ENCODE data around the gene MAN2C1.

Gene MAN2C1

GRCh38 chr15:75359537-75360250 is 8.7 kb downstream of the MAN2C1 start:
- H3K4me1 ChIP-seq (ENCODE audit: insufficient read depth, poor library complexity, severe bottlenecking): no peaks in the 10 kb centered on the region
- H3K4me3 ChIP-seq (ENCODE audit: severe bottlenecking): no peak overlapping the region
- DNase-seq (ENCODE audit: low spot score): no peak
- H3K27me3 ChIP-seq (ENCODE audit: insufficient read depth, poor library complexity, severe bottlenecking): no peaks in the 10 kb centered on the region
- H3K36me3 ChIP-seq (ENCODE audit: low read depth): peaks cover 61% of the 10 kb centered on the region
- H3K9me3 ChIP-seq (ENCODE audit: severe bottlenecking): no peaks in the 10 kb centered on the region
- H3K27ac ChIP-seq (ENCODE audit: poor library complexity, severe bottlenecking): no peak overlapping the region
- 0 out of 3 replicates have a peak, but pooled peaks have one; percentile 2 for ATAC-seq (ENCODE audit: low read depth)
- no peak for TF ChIP-seq CTCF (IDR thresholded peaks at IDR 0.05; ENCODE audit: poor library complexity, severe bottlenecking)

DNA sequence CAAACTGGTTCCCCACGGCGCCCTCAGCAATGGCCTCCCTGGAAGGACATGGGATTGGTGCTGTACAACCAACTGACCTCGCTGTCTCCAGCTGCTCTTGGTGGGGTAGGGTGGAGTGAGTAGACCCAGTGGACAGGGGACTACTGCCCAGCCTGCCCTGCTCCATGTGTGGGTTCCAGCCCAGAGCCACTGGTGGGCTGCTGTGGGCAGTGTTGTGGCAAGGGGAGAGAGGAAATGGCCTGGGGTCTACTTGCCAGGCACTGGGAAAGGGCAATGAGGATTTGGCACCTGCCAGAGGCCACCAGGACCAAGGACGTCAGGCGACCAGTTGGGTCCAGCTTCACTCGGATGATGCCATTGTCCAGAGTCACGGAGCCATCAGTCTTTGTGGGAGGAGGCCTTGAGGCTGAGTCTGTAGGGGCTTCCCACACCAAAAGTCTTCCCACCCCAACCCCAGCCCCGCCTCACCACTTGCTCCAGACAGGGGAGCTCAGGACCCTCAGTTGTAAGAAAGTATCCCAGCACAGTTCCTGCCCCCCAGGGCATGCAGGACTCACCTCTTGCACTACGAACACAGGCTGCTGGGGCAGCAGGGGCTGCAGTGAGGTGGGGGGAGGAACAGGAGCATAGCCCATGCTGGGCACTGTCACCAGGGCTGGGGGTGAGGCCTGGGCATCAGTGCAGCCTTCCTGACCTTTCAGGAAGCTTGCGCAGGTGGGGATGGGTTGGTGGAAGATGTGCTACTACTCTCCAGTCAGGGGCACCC is 9.5 kb downstream of the MAN2C1 start:
- no peaks in the 10 kb centered on the region for H3K4me1 ChIP-seq (ENCODE audit: insufficient read depth, poor library complexity, severe bottlenecking)
- no peaks in the 10 kb centered on the region for H3K9me3 ChIP-seq (ENCODE audit: severe bottlenecking)
- no peak overlapping the region for H3K4me3 ChIP-seq (ENCODE audit: severe bottlenecking)
- peaks cover 54% of the 10 kb centered on the region for H3K36me3 ChIP-seq (ENCODE audit: low read depth)
- ATAC-seq (ENCODE audit: low read depth): no peak
- H3K27ac ChIP-seq (ENCODE audit: poor library complexity, severe bottlenecking): no peak overlapping the region
- H3K27me3 ChIP-seq (ENCODE audit: insufficient read depth, poor library complexity, severe bottlenecking): no peaks in the 10 kb centered on the region
- DNase-seq (ENCODE audit: low spot score): no peak
- no peak for TF ChIP-seq CTCF (IDR thresholded peaks at IDR 0.05; ENCODE audit: poor library complexity, severe bottlenecking)

GRCh38 chr15:75357976-75358673 is 10.3 kb downstream of the MAN2C1 start:
- ATAC-seq (ENCODE audit: low read depth) (no peak), DNase-seq (ENCODE audit: low spot score) (peak; percentile 69)
- H3K9me3 ChIP-seq (ENCODE audit: severe bottlenecking): no peaks in the 10 kb centered on the region
- H3K27ac ChIP-seq (ENCODE audit: poor library complexity, severe bottlenecking): no peak overlapping the region
- no peak overlapping the region for H3K4me3 ChIP-seq (ENCODE audit: severe bottlenecking)
- peaks cover 54% of the 10 kb centered on the region for H3K36me3 ChIP-seq (ENCODE audit: low read depth)
- TF ChIP-seq CTCF (IDR thresholded peaks at IDR 0.05; ENCODE audit: poor library complexity, severe bottlenecking): no peak
- H3K27me3 ChIP-seq (ENCODE audit: insufficient read depth, poor library complexity, severe bottlenecking): no peaks in the 10 kb centered on the region
- H3K4me1 ChIP-seq (ENCODE audit: insufficient read depth, poor library complexity, severe bottlenecking): no peaks in the 10 kb centered on the region

DNA sequence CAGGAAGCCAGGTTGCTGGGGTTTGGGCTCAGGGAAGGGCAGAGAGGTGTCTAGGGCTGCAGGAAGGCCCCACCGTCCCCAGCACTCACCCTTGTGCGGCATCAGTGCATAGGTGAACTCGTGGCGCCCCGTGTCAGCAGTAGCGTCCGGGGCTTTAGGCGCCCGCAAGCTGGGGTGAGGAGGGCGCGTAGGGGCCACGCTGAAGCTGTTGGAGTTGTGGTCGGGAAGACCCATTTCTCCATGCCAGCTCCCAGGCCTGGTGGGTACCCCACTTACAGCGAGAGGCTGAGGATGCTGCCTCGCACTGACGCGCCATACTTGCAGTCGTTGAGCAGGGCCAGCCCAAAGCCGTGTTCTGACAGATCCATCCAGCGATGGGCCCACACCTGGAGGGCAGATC is 11.9 kb downstream of the MAN2C1 start:
- Histone ChIP-seq H3K4me1 (ENCODE audit: insufficient read depth, poor library complexity, severe bottlenecking) (no peaks in the 10 kb centered on the region), H3K36me3 (ENCODE audit: low read depth) (peaks cover 40% of the 10 kb centered on the region), H3K27me3 (ENCODE audit: insufficient read depth, poor library complexity, severe bottlenecking) (no peaks in the 10 kb centered on the region), H3K9me3 (ENCODE audit: severe bottlenecking) (no peaks in the 10 kb centered on the region), H3K4me3 (ENCODE audit: severe bottlenecking) (no peak overlapping the region), H3K27ac (ENCODE audit: poor library complexity, severe bottlenecking) (no peak overlapping the region)
- TF ChIP-seq CTCF (IDR thresholded peaks at IDR 0.05; ENCODE audit: poor library complexity, severe bottlenecking): no peak
- no peak for ATAC-seq (ENCODE audit: low read depth)
- no peak for DNase-seq (ENCODE audit: low spot score)
